Gastroesophageal sphincter (tissue), 3 donors: ENCODE results near the gene MACF1.

Source experiments
- EP300 ChIP-seq: sonication (generic); formaldehyde crosslinking; IDR thresholded peaks from one replicate; pipeline ENCODE4 v1.6.1; 2017; ENCODE audit warnings: antibody characterized with exemption, mild to moderate bottlenecking
- POLR2A ChIP-seq, 2 donors: fragments of 450-650 bp; IDR thresholded peaks; one replicate each; pipeline ENCODE4 v1.6.1; 2017; ENCODE audit warnings: antibody characterized with exemption in 2 of 2, mild to moderate bottlenecking in 2 of 2, moderate library complexity in 1 of 2
- POLR2AphosphoS5 ChIP-seq: sonication (generic); formaldehyde crosslinking; IDR thresholded peaks from one replicate; pipeline ENCODE4 v1.6.1; 2017; ENCODE audit warnings: antibody characterized with exemption
- TF ChIP-seq, protein P1 (sequence below), 4 experiments: fragments of 200-600 bp in 2 of 4; fragments of 450-650 bp in 2 of 4; sonication (generic) in 1 of 4; IDR thresholded peaks; one replicate each; pipeline ENCODE4 v1.5.1; 2017 to 2019; ENCODE audit warnings: antibody characterized with exemption in 4 of 4, mild to moderate bottlenecking in 2 of 4, moderate library complexity in 2 of 4

DNA sequence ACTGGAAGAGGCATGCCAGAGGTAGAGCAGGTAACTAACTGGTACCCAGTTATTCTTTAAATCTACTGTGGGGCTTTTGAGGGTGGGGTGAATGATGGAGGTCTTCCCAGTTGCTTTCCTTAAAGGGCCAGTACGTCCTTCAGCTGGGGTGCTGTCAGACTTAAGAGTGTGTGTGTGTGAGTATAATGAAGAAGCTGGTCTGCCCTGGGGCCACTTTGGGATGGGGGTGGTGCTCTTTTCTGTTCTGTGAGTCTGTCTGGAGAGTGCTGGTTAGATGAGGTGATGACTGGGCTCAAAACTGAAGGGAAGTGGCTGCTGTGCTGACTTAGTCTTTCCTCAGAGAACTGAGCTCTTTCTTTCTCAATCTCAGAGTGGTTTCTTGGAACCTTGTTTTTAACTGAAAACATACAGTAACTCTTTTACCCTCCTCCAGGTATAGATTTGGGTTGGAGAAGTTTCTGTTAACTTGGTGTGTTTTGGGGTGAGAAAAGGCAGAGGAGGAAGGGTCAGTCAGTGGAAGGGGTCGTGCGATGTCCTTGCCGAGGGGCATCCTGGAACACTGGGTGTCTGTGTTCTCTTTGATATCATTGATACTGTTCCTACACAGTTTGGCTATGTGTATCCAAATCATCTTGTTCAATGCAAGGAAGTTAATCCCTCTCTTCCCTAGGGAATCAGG lies 746 bp downstream of the MACF1 start:
- TF ChIP-seq POLR2AphosphoS5 (no peak), POLR2A (IDR thresholded peaks at IDR 0.05) (no peak), EP300 (no peak)
- TF ChIP-seq, protein P1, sequence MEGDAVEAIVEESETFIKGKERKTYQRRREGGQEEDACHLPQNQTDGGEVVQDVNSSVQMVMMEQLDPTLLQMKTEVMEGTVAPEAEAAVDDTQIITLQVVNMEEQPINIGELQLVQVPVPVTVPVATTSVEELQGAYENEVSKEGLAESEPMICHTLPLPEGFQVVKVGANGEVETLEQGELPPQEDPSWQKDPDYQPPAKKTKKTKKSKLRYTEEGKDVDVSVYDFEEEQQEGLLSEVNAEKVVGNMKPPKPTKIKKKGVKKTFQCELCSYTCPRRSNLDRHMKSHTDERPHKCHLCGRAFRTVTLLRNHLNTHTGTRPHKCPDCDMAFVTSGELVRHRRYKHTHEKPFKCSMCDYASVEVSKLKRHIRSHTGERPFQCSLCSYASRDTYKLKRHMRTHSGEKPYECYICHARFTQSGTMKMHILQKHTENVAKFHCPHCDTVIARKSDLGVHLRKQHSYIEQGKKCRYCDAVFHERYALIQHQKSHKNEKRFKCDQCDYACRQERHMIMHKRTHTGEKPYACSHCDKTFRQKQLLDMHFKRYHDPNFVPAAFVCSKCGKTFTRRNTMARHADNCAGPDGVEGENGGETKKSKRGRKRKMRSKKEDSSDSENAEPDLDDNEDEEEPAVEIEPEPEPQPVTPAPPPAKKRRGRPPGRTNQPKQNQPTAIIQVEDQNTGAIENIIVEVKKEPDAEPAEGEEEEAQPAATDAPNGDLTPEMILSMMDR (IDR thresholded peaks at IDR 0.05): no peak
